A549 (cell line): ENCODE results near the gene WDCP. TPM values are rescaled to one million over a fixed set of nuclear protein-coding genes. Genes with fewer than 3 reads are reported as not detected.

Source experiments
- ATAC-seq, 2 experiments: fragments of 200-7000 bp in 1 of 2; fragments of >200 bp in 1 of 2; cut with Nextera tagmentation in 1 of 2; cut with Tn5 transposase in 1 of 2; 3 replicates each; pipeline versions ENCODE4 v1.8.0 to v1.9.1; 2018 to 2020; ENCODE audit warnings: mild to moderate bottlenecking in 1 of 2, moderate library complexity in 1 of 2
- CTCF ChIA-PET: fragments of 300-600 bp; sonication (Branson Sonifier 250); formaldehyde crosslinking; extraction: SDS; loops from one replicate; lab custom pipeline; 2021; ENCODE audit warnings: antibody characterized with exemption, inconsistent platforms; lab: Yijun Ruan, JAX
- POLR2A ChIA-PET: fragments of 350-600 bp; formaldehyde crosslinking; extraction: SDS; loops from one replicate; lab custom pipeline; 2021; ENCODE audit warnings: antibody characterized with exemption, inconsistent platforms; lab: Yijun Ruan, JAX
- DNase-seq, 2 experiments: peaks; one replicate each; pipeline versions ENCODE4 v3.0.0 to v3.0.0-alpha.2; 2011 to 2016; ENCODE audit warnings: low read depth in 1 of 2, low spot score in 1 of 2
- FAIRE-seq: peaks from 2 replicates; lab custom pipeline; 2011; peaks lifted over from hg19 to GRCh38; lab: Jason Lieb, UNC
- H3K27ac ChIP-seq, 2 experiments: fragments of >200 bp; sonication (Bioruptor Twin); formaldehyde crosslinking; 3 replicates each; pipeline ENCODE4 v1.5.1; 2016 to 2017
- H3K4me1 ChIP-seq: fragments of >200 bp; sonication (Bioruptor Twin); formaldehyde crosslinking; 3 replicates; pipeline ENCODE4 v1.6.1; 2016
- H3K4me2 ChIP-seq: fragments of >200 bp; sonication (Bioruptor Twin); formaldehyde crosslinking; 3 replicates; pipeline ENCODE4 v1.6.1; 2016
- H3K4me3 ChIP-seq: fragments of >200 bp; sonication (Bioruptor Twin); formaldehyde crosslinking; 3 replicates; pipeline ENCODE4 v1.5.1; 2016
- H3K9me3 ChIP-seq: fragments of >200 bp; sonication (Bioruptor Twin); formaldehyde crosslinking; 3 replicates; pipeline ENCODE4 v1.6.1; 2016
- BHLHE40 ChIP-seq: IDR thresholded peaks from 2 replicates; pipeline ENCODE4 v1.6.1; 2012; ENCODE audit warnings: low read depth, low read length, inconsistent platforms
- CBX2 ChIP-seq: fragments of 200-600 bp; sonication (generic); IDR thresholded peaks from 2 replicates; pipeline ENCODE4 v1.6.1; 2016; ENCODE audit warnings: low read depth, mild to moderate bottlenecking, borderline replicate concordance
- EHF ChIP-seq: fragments of 250-450 bp; sonication (Bioruptor Pico); IDR thresholded peaks from 2 replicates; pipeline ENCODE4 v1.5.0; 2020; ENCODE audit warnings: mild to moderate bottlenecking
- ESRRA ChIP-seq: fragments of 150-350 bp; IDR thresholded peaks from 2 replicates; pipeline ENCODE4 v1.6.1; 2014; ENCODE audit warnings: mild to moderate bottlenecking, low read length, borderline replicate concordance
- FOXS1 ChIP-seq: fragments of 250-450 bp; sonication (Bioruptor Pico); IDR thresholded peaks from 2 replicates; pipeline ENCODE4 v1.5.0; 2020; ENCODE audit warnings: mild to moderate bottlenecking, moderate library complexity
- GATA3 ChIP-seq: IDR thresholded peaks from 2 replicates; pipeline ENCODE4 v1.6.1; 2012; ENCODE audit warnings: borderline replicate concordance
- HDAC2 ChIP-seq: fragments of 200-600 bp; sonication (generic); IDR thresholded peaks from 2 replicates; pipeline ENCODE4 v1.6.1; 2016
- HOXA7 ChIP-seq: fragments of 250-450 bp; sonication (Bioruptor Pico); IDR thresholded peaks from 2 replicates; pipeline ENCODE4 v1.5.0; 2020; ENCODE audit warnings: mild to moderate bottlenecking, moderate library complexity
- HOXB5 ChIP-seq: fragments of 250-450 bp; sonication (Bioruptor Pico); IDR thresholded peaks from 2 replicates; pipeline ENCODE4 v1.5.0; 2020; ENCODE audit warnings: mild to moderate bottlenecking, moderate library complexity
- KDM1A ChIP-seq: fragments of 200-600 bp; sonication (generic); IDR thresholded peaks from 2 replicates; pipeline ENCODE4 v1.6.1; 2016; ENCODE audit warnings: low read depth, mild to moderate bottlenecking
- KDM5A ChIP-seq: fragments of 200-600 bp; sonication (generic); IDR thresholded peaks from 2 replicates; pipeline ENCODE4 v1.6.1; 2016; ENCODE audit warnings: antibody characterized with exemption, mild to moderate bottlenecking
- MAFK ChIP-seq: fragments of 450-650 bp; IDR thresholded peaks from 2 replicates; pipeline ENCODE4 v1.6.1; 2014; ENCODE audit not compliant: partially characterized antibody
- NR3C1 ChIP-seq: fragments of >200 bp; sonication (Bioruptor Twin); formaldehyde crosslinking; IDR thresholded peaks from 3 replicates; pipeline ENCODE4 v1.6.1; 2017
- PHF8 ChIP-seq: fragments of 200-600 bp; sonication (generic); IDR thresholded peaks from 2 replicates; pipeline ENCODE4 v1.6.1; 2016; ENCODE audit warnings: low read depth, mild to moderate bottlenecking, antibody characterized with exemption, moderate library complexity, borderline replicate concordance
- POLR2AphosphoS2 ChIP-seq: conservative IDR thresholded peaks from 2 replicates; pipeline ENCODE4 v1.6.1; 2012; ENCODE audit warnings: low read length, improper control_type of control experiment, inconsistent platforms
- RFX5 ChIP-seq: fragments of 450-650 bp; IDR thresholded peaks from 2 replicates; pipeline ENCODE4 v1.7.1; 2014; ENCODE audit warnings: antibody characterized with exemption, mild to moderate bottlenecking, moderate library complexity
- SMC3 ChIP-seq: fragments of >200 bp; sonication (Bioruptor Twin); formaldehyde crosslinking; IDR thresholded peaks from 3 replicates; pipeline ENCODE4 v1.6.1; 2018; ENCODE audit warnings: inconsistent platforms
- SREBF2 ChIP-seq: fragments of 450-650 bp; IDR thresholded peaks from 2 replicates; pipeline ENCODE4 v1.6.1; 2014; ENCODE audit warnings: mild to moderate bottlenecking, moderate library complexity
- TFCP2L1 ChIP-seq: fragments of 250-450 bp; sonication (Bioruptor Pico); IDR thresholded peaks from 2 replicates; pipeline ENCODE4 v1.5.0; 2021; ENCODE audit warnings: mild to moderate bottlenecking
- ZNF302 ChIP-seq: fragments of 250-450 bp; sonication (Bioruptor Pico); IDR thresholded peaks from 2 replicates; pipeline ENCODE4 v1.9.0; 2021; ENCODE audit warnings: inconsistent platforms, mild to moderate bottlenecking, moderate library complexity
- WGBS: methylation state at CpG from one replicate; pipeline ENCODE4 v1.1.6; 2017; ENCODE audit errors: missing lambda C conversion rate; 5-methylcytosine and 5-hydroxymethylcytosine counted together
- polyA minus RNA-seq: library from RNA; depleted of rRNA, polyadenylated mRNA; stranded (reverse); fragments of >200 nt; gene quantifications from 2 replicates; pipeline ENCODE4 v1.2.3, GENCODE V29; 2011; rRNA and poly(A)+ RNA removed
- polyA plus RNA-seq, 4 experiments: library from polyadenylated mRNA; depleted of rRNA in 3 of 4; stranded (reverse); fragments of >200 nt; fragmentation: RNase III in 1 of 4; extraction: RNeasy Plus Mini Kit Qiagen cat#74134 plus additional on column Dnase treatment in 1 of 4; gene quantifications; 2 replicates in 3 of 4; 3 replicates in 1 of 4; pipeline ENCODE4 v1.2.3, GENCODE V29; 2011 to 2017
- TF ChIP-seq, protein P1 (sequence below): fragments of 250-450 bp; sonication (Bioruptor Pico); IDR thresholded peaks from 2 replicates; pipeline ENCODE4 v1.5.0; 2020; ENCODE audit warnings: low read depth, mild to moderate bottlenecking, moderate library complexity
- TF ChIP-seq, protein P2 (sequence below): fragments of 450-650 bp; IDR thresholded peaks from 2 replicates; pipeline ENCODE4 v1.6.1; 2014; ENCODE audit warnings: antibody characterized with exemption
- TF ChIP-seq, protein P3 (sequence below): fragments of >200 bp; sonication (Bioruptor Twin); formaldehyde crosslinking; IDR thresholded peaks from 3 replicates; pipeline ENCODE4 v1.6.1; 2016
- TF ChIP-seq, protein P4 (sequence below): fragments of >200 bp; sonication (Bioruptor Twin); formaldehyde crosslinking; IDR thresholded peaks from 2 replicates; pipeline ENCODE4 v1.6.1; 2016
- TF ChIP-seq, protein P5 (sequence below): fragments of 200-600 bp; sonication (generic); IDR thresholded peaks from 2 replicates; pipeline ENCODE4 v1.6.1; 2016; ENCODE audit warnings: antibody characterized with exemption, mild to moderate bottlenecking, moderate library complexity
- TF ChIP-seq, protein P6 (sequence below): fragments of 150-350 bp; IDR thresholded peaks from 2 replicates; pipeline ENCODE4 v1.6.1; 2014; ENCODE audit warnings: low read depth, mild to moderate bottlenecking, low read length
- TF ChIP-seq, protein P7 (sequence below): IDR thresholded peaks from 2 replicates; pipeline ENCODE4 v1.6.1; 2012

The WDCP gene, protein sequence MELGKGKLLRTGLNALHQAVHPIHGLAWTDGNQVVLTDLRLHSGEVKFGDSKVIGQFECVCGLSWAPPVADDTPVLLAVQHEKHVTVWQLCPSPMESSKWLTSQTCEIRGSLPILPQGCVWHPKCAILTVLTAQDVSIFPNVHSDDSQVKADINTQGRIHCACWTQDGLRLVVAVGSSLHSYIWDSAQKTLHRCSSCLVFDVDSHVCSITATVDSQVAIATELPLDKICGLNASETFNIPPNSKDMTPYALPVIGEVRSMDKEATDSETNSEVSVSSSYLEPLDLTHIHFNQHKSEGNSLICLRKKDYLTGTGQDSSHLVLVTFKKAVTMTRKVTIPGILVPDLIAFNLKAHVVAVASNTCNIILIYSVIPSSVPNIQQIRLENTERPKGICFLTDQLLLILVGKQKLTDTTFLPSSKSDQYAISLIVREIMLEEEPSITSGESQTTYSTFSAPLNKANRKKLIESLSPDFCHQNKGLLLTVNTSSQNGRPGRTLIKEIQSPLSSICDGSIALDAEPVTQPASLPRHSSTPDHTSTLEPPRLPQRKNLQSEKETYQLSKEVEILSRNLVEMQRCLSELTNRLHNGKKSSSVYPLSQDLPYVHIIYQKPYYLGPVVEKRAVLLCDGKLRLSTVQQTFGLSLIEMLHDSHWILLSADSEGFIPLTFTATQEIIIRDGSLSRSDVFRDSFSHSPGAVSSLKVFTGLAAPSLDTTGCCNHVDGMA
- 20.8 and 30.1 TPM in 2 replicates for polyA plus RNA-seq (2011; rRNA removed)
- polyA plus RNA-seq (2012; cell fraction: cytosol; rRNA removed), result 6.7 and 8.4 TPM in 2 replicates
- 6.6 and 9.5 TPM in 2 replicates for polyA plus RNA-seq (2012; cell fraction: nucleus; rRNA removed)
- 12.1 to 12.9 TPM (median 12.7 TPM) in 3 replicates for polyA plus RNA-seq (2017; fragmentation: RNase III; extraction: RNeasy Plus Mini Kit Qiagen cat#74134 plus additional on column Dnase treatment)
- 39.7 and 56.6 TPM in 2 replicates for polyA minus RNA-seq

DNA sequence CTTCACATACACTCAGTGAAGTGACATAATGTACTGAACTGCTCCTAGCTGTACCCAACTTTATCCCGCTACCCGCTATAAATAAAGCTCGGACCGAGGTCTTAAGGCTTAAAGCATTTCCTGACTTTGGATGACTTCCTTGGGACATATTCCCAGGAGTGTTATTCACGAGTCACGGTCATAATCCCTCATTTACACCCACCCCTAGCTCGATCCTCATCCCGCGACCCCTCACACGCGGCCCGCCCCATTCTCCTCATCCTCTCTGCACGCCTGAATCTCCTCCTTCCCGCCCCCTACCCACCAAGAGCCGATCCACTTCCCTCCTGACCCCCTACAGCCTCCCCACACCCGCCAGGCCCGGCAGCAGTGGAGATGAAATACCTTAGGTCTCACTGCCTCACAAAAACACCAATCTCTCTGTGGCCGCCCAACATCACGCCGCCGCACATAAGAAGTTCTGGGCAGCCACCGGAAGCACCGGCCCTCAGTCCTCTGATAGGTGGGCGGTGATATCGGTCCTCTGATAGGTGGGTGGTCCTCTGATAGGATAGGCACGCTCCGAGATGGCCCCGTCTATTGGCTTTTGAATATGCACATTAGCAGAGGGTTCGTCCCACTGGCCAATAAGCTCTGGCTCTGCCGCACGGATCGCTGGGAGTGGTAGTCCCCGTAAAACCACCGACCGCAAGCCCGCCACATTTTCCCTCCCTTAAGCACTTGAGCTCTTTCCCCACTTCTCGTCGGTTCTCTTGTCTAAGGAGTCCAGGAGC lies at the start of gene WDCP:
Gene WDCP, minus strand, starts transcription at position 462 of the 773 bp plus-strand sequence. CDS start 7,897 bp downstream, outside the sequence.
- H3K9me3 ChIP-seq, result no peaks in the 10 kb centered on the region
- peak within 1 kb of the TSS; percentile 70 to 85 for H3K27ac ChIP-seq
- ChIA-PET CTCF (interaction anchor here (0.9 to 1.8 kb wide), 7 partner anchors 8 to 120 kb away, joined by 3 to 7 read pairs (median 5); partner anchors contain the start of genes ATAD2B and TP53I3), POLR2A (interaction anchor here (0.6 to 1.8 kb wide), 14 partner anchors 11 to 120 kb away, joined by 3 to 27 read pairs (median 6); partner anchors contain the start of genes ATAD2B, SF3B6, TP53I3 and UBXN2A)
- H3K4me2 ChIP-seq, result peak within 1 kb of the TSS; percentile 80
- ATAC-seq (peak; percentile 92 to 98), FAIRE-seq (no peak), DNase-seq (peak; percentile 93 to 99)
- peaks cover 24% of the 10 kb centered on the region for H3K4me1 ChIP-seq
- H3K4me3 ChIP-seq, result peak within 1 kb of the TSS; percentile 66
- 2% methylated on average over 30 of the region's 38 CpGs for WGBS
- no peak for TF ChIP-seq RFX5
- TF ChIP-seq, protein P1, sequence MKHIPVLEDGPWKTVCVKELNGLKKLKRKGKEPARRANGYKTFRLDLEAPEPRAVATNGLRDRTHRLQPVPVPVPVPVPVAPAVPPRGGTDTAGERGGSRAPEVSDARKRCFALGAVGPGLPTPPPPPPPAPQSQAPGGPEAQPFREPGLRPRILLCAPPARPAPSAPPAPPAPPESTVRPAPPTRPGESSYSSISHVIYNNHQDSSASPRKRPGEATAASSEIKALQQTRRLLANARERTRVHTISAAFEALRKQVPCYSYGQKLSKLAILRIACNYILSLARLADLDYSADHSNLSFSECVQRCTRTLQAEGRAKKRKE, result no peak
- 0 out of 2 replicates have a peak, but pooled peaks have one; percentile 17 for TF ChIP-seq BHLHE40
- no peak for TF ChIP-seq TFCP2L1 (CRISPR knock-in tag)
- TF ChIP-seq, protein P2, sequence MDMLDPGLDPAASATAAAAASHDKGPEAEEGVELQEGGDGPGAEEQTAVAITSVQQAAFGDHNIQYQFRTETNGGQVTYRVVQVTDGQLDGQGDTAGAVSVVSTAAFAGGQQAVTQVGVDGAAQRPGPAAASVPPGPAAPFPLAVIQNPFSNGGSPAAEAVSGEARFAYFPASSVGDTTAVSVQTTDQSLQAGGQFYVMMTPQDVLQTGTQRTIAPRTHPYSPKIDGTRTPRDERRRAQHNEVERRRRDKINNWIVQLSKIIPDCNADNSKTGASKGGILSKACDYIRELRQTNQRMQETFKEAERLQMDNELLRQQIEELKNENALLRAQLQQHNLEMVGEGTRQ, result no peak
- TF ChIP-seq NR3C1, result no peak
- TF ChIP-seq, protein P3, sequence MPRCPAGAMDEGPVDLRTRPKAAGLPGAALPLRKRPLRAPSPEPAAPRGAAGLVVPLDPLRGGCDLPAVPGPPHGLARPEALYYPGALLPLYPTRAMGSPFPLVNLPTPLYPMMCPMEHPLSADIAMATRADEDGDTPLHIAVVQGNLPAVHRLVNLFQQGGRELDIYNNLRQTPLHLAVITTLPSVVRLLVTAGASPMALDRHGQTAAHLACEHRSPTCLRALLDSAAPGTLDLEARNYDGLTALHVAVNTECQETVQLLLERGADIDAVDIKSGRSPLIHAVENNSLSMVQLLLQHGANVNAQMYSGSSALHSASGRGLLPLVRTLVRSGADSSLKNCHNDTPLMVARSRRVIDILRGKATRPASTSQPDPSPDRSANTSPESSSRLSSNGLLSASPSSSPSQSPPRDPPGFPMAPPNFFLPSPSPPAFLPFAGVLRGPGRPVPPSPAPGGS, result peak; percentile 41; the same call in 2 of the 3 replicates
- TF ChIP-seq POLR2AphosphoS2, result no peak
- TF ChIP-seq, protein P4, sequence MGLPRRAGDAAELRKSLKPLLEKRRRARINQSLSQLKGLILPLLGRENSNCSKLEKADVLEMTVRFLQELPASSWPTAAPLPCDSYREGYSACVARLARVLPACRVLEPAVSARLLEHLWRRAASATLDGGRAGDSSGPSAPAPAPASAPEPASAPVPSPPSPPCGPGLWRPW, result no peak
- no peak for TF ChIP-seq CBX2
- TF ChIP-seq HDAC2, result no peak
- TF ChIP-seq, protein P5, sequence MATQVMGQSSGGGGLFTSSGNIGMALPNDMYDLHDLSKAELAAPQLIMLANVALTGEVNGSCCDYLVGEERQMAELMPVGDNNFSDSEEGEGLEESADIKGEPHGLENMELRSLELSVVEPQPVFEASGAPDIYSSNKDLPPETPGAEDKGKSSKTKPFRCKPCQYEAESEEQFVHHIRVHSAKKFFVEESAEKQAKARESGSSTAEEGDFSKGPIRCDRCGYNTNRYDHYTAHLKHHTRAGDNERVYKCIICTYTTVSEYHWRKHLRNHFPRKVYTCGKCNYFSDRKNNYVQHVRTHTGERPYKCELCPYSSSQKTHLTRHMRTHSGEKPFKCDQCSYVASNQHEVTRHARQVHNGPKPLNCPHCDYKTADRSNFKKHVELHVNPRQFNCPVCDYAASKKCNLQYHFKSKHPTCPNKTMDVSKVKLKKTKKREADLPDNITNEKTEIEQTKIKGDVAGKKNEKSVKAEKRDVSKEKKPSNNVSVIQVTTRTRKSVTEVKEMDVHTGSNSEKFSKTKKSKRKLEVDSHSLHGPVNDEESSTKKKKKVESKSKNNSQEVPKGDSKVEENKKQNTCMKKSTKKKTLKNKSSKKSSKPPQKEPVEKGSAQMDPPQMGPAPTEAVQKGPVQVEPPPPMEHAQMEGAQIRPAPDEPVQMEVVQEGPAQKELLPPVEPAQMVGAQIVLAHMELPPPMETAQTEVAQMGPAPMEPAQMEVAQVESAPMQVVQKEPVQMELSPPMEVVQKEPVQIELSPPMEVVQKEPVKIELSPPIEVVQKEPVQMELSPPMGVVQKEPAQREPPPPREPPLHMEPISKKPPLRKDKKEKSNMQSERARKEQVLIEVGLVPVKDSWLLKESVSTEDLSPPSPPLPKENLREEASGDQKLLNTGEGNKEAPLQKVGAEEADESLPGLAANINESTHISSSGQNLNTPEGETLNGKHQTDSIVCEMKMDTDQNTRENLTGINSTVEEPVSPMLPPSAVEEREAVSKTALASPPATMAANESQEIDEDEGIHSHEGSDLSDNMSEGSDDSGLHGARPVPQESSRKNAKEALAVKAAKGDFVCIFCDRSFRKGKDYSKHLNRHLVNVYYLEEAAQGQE, result no peak
- TF ChIP-seq MAFK, result no peak
- TF ChIP-seq HOXB5 (CRISPR knock-in tag), result no peak
- no peak for TF ChIP-seq EHF (CRISPR knock-in tag)
- TF ChIP-seq PHF8, result peak; percentile 83
- no peak for TF ChIP-seq ESRRA
- no peak for TF ChIP-seq SMC3
- no peak for TF ChIP-seq GATA3
- TF ChIP-seq FOXS1, result no peak
- TF ChIP-seq ZNF302, result no peak
- TF ChIP-seq, protein P6, sequence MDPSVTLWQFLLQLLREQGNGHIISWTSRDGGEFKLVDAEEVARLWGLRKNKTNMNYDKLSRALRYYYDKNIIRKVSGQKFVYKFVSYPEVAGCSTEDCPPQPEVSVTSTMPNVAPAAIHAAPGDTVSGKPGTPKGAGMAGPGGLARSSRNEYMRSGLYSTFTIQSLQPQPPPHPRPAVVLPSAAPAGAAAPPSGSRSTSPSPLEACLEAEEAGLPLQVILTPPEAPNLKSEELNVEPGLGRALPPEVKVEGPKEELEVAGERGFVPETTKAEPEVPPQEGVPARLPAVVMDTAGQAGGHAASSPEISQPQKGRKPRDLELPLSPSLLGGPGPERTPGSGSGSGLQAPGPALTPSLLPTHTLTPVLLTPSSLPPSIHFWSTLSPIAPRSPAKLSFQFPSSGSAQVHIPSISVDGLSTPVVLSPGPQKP, result no peak
- TF ChIP-seq KDM1A, result no peak
- TF ChIP-seq, protein P7, sequence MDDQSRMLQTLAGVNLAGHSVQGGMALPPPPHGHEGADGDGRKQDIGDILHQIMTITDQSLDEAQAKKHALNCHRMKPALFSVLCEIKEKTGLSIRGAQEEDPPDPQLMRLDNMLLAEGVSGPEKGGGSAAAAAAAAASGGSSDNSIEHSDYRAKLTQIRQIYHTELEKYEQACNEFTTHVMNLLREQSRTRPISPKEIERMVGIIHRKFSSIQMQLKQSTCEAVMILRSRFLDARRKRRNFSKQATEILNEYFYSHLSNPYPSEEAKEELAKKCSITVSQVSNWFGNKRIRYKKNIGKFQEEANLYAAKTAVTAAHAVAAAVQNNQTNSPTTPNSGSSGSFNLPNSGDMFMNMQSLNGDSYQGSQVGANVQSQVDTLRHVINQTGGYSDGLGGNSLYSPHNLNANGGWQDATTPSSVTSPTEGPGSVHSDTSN, result no peak
- TF ChIP-seq HOXA7, result no peak
- TF ChIP-seq KDM5A, result peak; percentile 28; the same call in 1 of the 2 replicates
- no peak for TF ChIP-seq SREBF2
